Lung (tissue), 12 donors: ENCODE measurements around the gene NMT2. TPM values are rescaled to one million over a fixed set of nuclear protein-coding genes. Genes with fewer than 3 reads are reported as not detected.
A peak's percentile ranks its signal among the peaks of the same experiment; 100 is the strongest.

Source experiments
- ATAC-seq: fragments of 200-7000 bp; cut with Tn5 transposase; one replicate; pipeline ENCODE4 v1.9.1; 2020; ENCODE audit warnings: moderate number of reproducible peaks; ENCODE audit not compliant: insufficient read depth, low FRiP score
- DNase-seq, 3 donors: peaks; one replicate each; pipeline ENCODE4 v3.0.0-alpha.2; 2013 to 2017
- H3K27ac ChIP-seq, 2 donors: one replicate each; pipeline ENCODE4 v1.5.1; 2013; ENCODE audit warnings: mild to moderate bottlenecking in 2 of 2, moderate library complexity in 2 of 2, control low read depth in 1 of 2, inconsistent platforms in 1 of 2, low read depth in 1 of 2, low read length in 1 of 2
- H3K27me3 ChIP-seq, 3 donors: one replicate each; pipeline ENCODE4 v1.5.1; 2013; ENCODE audit warnings: low read length in 2 of 3; ENCODE audit not compliant: control insufficient read depth in 3 of 3, insufficient read depth in 3 of 3
- H3K36me3 ChIP-seq, 4 donors: one replicate each; pipeline ENCODE4 v1.5.1; 2013; ENCODE audit warnings: low read length in 4 of 4, mild to moderate bottlenecking in 1 of 4, moderate library complexity in 1 of 4; ENCODE audit not compliant: control insufficient read depth in 4 of 4, insufficient read depth in 4 of 4
- H3K4me1 ChIP-seq, 5 donors: one replicate each; pipeline ENCODE4 v1.5.1; 2013; ENCODE audit warnings: low read length in 5 of 5, mild to moderate bottlenecking in 2 of 5, moderate library complexity in 1 of 5; ENCODE audit not compliant: control insufficient read depth in 5 of 5, insufficient read depth in 5 of 5
- H3K4me3 ChIP-seq: one replicate; pipeline ENCODE4 v1.5.1; 2013; ENCODE audit warnings: mild to moderate bottlenecking, control low read depth, moderate library complexity
- H3K9ac ChIP-seq, 2 donors: one replicate each; pipeline ENCODE4 v1.5.1; 2013; ENCODE audit warnings: low read length in 2 of 2, control low read depth in 1 of 2; ENCODE audit not compliant: insufficient read depth in 1 of 2
- H3K9me3 ChIP-seq, 4 donors: one replicate each; pipeline ENCODE4 v1.5.1; 2013; ENCODE audit warnings: low read length in 3 of 4, mild to moderate bottlenecking in 1 of 4, moderate library complexity in 1 of 4; ENCODE audit not compliant: control insufficient read depth in 4 of 4, insufficient read depth in 3 of 4
- CTCF ChIP-seq: IDR thresholded peaks from 2 replicates; pipeline ENCODE4 v1.5.1; 2012; ENCODE audit warnings: mild to moderate bottlenecking; ENCODE audit errors: control extremely low read depth, extremely low read depth
- WGBS, 2 donors: extraction: QIAGEN DNeasy Blood & Tissue Kit; methylation state at CpG; one replicate each; pipeline ENCODE4 v1.1.7; 2013; 5-methylcytosine and 5-hydroxymethylcytosine counted together
- polyA plus RNA-seq, 2 donors: library from polyadenylated mRNA; stranded (reverse); fragments of 200-250 nt; gene quantifications; one replicate each; pipeline ENCODE4 v1.2.1, GENCODE V29; 2013
- total RNA-seq, 2 donors: library from RNA; depleted of rRNA in 1 of 2; stranded (reverse); fragments of >200 nt in 1 of 2; gene quantifications; one replicate each; pipeline ENCODE4 v1.2.1, GENCODE V29; 2014 to 2021
- donor health status: control.
- donor health status: control.
- donor health status: Bipolar disorder and iron deficiency.
- donor health status: healthy.
- donor health status: DM: yes; HTN: yes; CAD: no.

The NMT2 gene
- total and polyA plus RNA-seq, 4 donors, result 3.5 to 20.0 (median 6.4) TPM

DNA sequence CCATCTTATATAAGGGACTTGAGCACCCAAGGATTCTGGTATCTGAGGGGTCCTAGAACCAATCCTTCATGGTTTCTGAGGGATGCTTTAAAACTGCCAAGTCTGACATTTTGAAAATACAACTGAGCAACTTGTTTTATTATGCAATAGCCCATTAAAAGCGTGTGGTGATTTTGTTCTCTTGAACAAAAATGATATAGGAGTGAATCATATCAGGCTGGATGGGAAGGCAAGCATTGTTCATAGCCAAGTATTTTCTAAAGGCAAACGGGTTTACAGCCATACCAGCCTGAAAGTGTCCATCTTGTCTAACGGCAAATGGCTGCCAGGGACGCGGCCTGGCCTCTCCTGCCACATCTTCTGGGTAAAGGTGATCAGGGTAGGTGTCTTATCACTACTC lies 48.0 kb downstream of the NMT2 start:
- Histone ChIP-seq H3K9ac (no peak overlapping the region), H3K27ac (no peak overlapping the region), H3K4me3 (no peak overlapping the region), H3K4me1 (no peaks in the 10 kb centered on the region), H3K36me3 (peaks cover 3 to 39% (median 23%) of the 10 kb centered on the region in 4 donors), H3K27me3 (no peaks in the 10 kb centered on the region), H3K9me3 (peaks cover 0 to 5% (median 0%) of the 10 kb centered on the region in 4 donors)
- TF ChIP-seq CTCF, result no peak
- ATAC-seq (no peak), DNase-seq (no peak)
- WGBS, 2 donors, result 95 to 96% methylated on average over 5 of the region's 5 CpGs

GRCh38 chr10:15118615-15119014 lies 49.9 kb downstream of the NMT2 start:
- TF ChIP-seq CTCF, result no peak
- WGBS, 2 donors, result 31 to 65% methylated on average over 1 of the region's 1 CpG
- H3K9ac ChIP-seq, result no peak overlapping the region
- H3K4me3 ChIP-seq, result no peak overlapping the region
- H3K4me1 ChIP-seq, result no peaks in the 10 kb centered on the region
- ATAC-seq (no peak), DNase-seq (no peak)
- H3K27me3 ChIP-seq, result no peaks in the 10 kb centered on the region
- peaks cover 0 to 5% (median 0%) of the 10 kb centered on the region in 4 donors for H3K9me3 ChIP-seq
- H3K27ac ChIP-seq, result no peak overlapping the region
- peaks cover 3 to 33% (median 25%) of the 10 kb centered on the region in 4 donors for H3K36me3 ChIP-seq

DNA sequence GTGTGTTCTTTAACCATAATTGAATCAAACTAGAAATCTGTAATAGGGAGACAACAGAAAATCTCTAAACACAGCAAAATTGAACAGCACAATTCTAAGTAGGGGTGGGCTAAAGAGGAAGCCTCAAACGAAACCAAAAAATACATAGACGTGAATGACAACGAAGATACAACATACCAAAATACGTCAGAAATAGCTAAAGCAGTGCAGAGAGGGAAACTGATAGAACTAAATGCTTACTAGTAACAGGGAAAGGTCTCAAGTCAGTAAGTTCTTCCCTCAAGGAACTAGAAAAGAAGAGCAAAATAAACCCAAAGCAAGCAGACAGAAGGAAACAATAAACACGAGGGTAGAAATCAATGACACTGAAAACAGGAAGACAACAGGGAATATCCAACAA lies 52.3 kb downstream of the NMT2 start:
- no peak for TF ChIP-seq CTCF
- H3K4me1 ChIP-seq, result no peaks in the 10 kb centered on the region

GRCh38 chr10:15113766-15114165 lies 54.7 kb downstream of the NMT2 start:
- 90% methylated on average over 4 of the region's 4 CpGs for WGBS, 2 donors
- no peak overlapping the region for H3K4me3 ChIP-seq
- TF ChIP-seq CTCF, result no peak
- H3K9ac ChIP-seq, result no peak overlapping the region
- no peaks in the 10 kb centered on the region for H3K4me1 ChIP-seq
- H3K36me3 ChIP-seq, result peaks cover 7 to 43% (median 23%) of the 10 kb centered on the region in 4 donors
- peak in 1 of 3 donors; percentile 7 for DNase-seq
- H3K27me3 ChIP-seq, result no peaks in the 10 kb centered on the region
- peaks cover 0 to 5% (median 0%) of the 10 kb centered on the region in 4 donors for H3K9me3 ChIP-seq
- no peak for ATAC-seq
- H3K27ac ChIP-seq, result no peak overlapping the region

More for the DNA sequence above, 52.3 kb downstream of the NMT2 start:
- H3K9ac ChIP-seq, result no peak overlapping the region
- H3K4me3 ChIP-seq, result no peak overlapping the region
- WGBS, 2 donors, result 86 to 96% methylated on average over 5 of the region's 5 CpGs
- peaks cover 7 to 39% (median 26%) of the 10 kb centered on the region in 4 donors for H3K36me3 ChIP-seq
- no peaks in the 10 kb centered on the region for H3K27me3 ChIP-seq
- no peak overlapping the region for H3K27ac ChIP-seq
- DNase-seq (no peak), ATAC-seq (no peak)
- peaks cover 0 to 5% (median 0%) of the 10 kb centered on the region in 4 donors for H3K9me3 ChIP-seq
